EL (cell line): Measurements from ENCODE around the gene OOSP2.
"Not testable (repeated sequence)": the region's sequence is repeated elsewhere in the genome, so short reads cannot be mapped to it uniquely, and the experiment has no call there.

ENCODE experiments used
- DNase-seq: peaks from one replicate; pipeline ENCODE4 v3.0.0-alpha.2; 2016

The OOSP2 gene, protein sequence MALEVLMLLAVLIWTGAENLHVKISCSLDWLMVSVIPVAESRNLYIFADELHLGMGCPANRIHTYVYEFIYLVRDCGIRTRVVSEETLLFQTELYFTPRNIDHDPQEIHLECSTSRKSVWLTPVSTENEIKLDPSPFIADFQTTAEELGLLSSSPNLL

DNA sequence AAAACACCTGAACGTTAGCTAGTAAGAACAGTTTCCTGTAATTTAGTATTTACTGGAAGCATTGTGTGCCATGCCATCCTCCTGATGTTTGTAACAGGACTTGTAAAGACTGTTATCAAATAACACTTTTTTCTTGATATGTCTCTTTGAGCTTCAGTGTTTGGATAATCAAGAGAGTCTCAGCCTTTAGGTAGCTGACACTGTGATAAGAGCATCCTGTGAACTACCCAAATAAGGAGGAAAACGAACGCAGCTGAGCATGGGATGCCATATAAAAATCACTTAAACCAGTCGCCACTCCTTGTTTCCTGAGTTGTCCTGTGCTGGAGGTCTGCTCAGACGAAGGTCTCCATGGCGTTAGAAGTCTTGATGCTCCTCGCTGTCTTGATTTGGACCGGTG is at the start of gene OOSP2:
TSS of gene OOSP2 (plus strand) at position 301 of the 400 bp plus-strand sequence. CDS start at position 352, 51 bp downstream.
- no peak for DNase-seq

DNA sequence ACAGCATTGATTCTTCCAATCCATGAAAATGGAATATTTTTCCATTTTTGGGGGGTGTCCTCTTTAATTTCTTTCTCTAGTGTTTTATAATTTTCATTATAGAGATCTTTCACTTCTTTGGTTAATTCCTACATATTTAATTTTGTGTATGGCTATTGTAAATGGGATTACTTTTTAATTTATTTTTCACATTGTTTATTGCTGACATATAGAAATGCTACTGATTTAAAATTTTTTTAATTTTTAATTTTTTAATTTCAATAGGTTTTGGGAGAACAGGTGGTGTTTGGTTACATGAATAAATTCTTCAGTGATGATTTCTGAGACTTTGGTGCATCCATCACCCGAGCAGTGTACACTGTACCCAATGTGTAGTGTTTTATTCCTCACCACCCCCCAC is 49.8 kb upstream of the OOSP2 start:
- DNase-seq, result no peak

DNA sequence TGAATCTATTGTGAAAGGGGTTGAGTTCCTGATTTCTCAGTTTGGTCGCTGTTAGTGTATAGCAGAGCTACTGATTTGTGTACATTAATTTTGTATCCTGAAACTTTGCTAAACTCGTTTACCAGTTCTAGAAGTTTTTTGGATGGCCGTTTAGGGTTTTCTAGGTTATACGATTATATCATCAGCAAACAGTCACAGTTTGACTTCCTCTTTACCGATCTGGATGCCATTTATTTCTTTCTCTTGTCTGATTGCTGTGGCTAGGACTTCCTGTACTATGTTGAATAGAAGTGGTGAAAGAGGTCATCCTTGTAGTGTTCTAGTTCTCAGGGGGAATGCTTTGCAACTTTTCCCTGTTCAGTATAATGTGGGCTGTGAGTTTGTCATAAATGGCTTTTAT is 47.8 kb upstream of the OOSP2 start:
- no peak for DNase-seq

DNA sequence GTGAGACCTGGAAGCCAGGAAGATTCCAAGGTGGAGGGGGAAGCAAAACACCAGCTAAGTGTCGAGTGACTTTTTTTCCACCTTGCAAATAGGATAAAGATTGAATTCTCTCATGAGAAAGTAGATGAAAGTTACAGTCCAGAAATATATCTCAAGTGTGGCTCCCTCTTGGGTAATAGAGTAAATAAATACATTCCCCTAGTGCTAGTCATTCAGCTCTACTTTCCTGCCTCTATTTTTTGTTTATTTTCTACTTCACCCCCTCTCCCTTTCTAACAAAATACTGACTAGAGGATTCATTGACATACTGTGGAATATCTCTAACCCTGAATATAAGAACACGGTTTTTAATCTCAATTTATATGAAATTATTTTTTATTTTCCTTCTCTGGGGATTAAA is 42.4 kb upstream of the OOSP2 start:
- DNase-seq, result no peak

DNA sequence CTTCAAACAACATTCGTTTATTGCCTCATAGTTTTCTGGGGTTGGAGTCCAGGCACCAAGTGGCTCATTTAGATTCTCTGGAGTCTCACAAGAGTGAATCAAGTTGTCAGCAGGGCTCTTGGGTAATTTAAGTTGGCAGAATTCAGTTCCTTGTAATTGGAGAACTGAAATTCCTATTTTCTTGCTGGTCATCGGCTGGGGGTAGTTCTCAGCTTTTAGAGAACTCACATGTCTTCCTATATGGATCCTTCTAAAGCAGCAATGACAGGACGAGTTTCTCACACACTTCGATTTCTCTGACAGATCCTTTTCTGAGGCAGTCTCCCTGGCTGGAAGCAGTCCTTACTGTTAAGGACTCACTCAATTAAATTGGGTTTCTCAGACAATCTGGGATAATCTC is 40.5 kb upstream of the OOSP2 start:
- DNase-seq, result no peak

DNA sequence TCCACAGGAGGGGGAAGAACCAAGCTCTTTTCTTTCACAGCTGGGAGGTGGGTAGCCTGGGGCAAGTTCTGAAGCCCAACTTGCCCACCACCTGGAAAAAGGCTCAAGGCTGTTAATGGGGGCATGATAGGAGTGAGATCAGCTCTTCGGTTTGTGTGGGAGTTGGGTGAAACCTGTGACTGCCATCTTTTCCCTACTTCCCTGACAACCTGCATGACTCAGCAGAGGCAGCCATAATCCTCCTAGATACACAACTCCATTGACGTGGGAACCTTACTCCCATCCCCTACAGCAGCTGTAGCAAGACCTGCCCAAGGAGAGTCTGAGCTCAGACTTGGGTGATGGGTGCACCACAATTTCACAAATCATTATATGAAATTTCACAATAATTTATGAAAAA is 36.5 kb upstream of the OOSP2 start:
- DNase-seq, result no peak

DNA sequence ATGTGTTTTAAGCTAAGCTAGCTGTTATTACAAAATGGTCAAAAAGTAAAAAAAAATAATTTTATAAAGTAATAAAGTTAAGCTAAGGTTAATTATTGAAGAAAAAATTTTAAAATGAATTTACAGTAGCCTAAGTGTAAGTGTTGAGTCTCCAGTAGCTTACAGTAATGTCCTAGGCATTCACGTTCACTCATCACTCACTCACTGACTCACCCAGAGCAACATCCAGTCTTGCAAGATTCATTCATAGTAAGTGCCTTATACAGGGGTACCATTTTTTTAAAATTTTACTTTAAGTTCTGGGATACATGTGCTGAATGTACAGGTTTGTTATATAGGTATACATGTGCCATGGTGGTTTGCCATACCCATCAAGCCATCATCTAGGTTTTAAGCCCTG is 34.8 kb upstream of the OOSP2 start:
- DNase-seq, result peak; percentile 13

DNA sequence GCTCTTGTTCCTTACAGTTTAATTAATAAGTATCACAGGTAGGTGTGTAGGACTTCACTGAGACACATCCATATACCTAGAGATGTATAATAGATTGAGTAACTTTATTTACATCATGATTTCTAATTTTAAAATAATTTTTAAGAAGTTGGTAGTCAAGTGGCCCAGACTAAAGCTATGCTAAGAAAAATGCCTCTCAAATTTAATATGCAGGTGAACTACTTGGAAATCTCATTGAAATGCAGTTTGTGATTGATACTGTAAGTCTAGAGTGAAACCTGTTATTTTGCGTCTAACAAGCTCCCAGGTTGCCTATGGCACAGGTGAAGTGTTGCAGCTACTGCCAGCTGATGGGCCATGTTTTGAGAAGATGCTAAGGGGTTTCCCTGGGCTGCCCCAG is 23.3 kb upstream of the OOSP2 start, which contains the start of gene OOSP4B:
TSS of gene OOSP4B (plus strand) at position 301 of the 400 bp plus-strand sequence.
- no peak for DNase-seq

DNA sequence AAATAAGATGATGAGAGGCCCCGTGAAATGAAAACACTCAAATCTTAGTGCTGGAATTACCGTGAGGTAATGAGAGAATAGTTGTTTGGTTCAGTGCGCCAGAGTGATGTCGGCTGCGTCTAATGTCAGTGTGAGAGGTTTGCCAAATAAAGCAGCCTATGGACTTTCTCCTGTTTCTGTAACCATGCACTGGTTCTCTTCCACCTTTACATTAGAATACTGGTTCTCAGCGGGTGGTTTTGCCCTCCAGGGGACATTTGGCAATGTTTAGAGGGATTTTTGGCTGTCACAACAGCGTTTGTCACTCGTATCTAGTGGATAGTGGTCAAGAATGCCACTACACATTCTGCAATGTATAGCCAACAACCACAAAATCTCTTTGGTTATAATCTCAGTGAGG is 22.2 kb upstream of the OOSP2 start:
- no peak for DNase-seq

DNA sequence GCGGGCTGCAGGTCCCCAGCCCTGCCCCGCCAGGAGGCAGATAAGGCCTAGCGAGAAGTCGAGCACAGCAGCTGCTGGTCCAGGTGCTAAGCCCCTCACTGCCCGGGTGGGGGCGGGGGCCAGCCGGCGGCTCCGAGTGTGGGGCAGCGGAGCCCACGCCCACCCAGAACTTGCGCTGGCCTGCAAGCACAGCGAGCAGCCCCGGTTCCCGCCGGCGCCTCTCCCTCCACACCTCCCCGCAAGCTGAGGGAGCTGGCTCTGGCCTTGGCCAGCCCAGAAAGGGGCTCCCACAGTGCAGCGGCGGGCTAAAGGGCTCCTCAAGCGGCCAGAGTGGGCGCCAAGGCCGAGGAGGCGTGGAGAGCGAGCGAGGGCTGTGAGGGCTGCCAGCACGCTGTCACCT is 19.8 kb upstream of the OOSP2 start:
- not testable (repeated sequence) for DNase-seq

DNA sequence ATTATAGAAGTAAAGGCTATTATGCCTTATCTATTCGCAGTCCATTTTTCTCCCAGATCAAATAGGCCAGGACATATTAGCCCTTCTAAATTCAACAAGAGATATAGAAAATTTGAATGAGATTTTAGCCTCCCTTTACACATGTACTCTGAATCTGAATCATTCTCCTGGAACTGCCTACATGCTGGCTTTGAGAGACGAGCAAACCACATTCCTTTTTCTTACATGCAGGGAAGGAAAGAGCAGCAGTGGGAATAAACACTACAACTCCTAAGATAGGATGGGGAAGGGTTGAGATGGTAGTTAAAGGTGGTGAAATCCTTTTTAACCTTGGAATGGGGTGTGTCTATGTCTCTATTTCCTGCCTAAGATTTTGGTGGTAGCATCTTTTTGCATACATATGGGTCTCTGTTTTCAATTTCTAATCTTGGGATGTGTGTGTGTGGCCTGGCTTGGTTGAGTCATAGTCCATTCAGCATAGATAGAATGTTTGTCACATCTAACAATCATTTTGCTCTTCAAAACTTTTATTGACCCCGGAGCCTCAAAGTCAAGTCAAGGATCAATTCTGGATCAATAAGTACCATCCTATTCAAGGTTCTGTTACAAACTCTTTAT is 11.1 kb upstream of the OOSP2 start:
- peak; percentile 0 for DNase-seq

DNA sequence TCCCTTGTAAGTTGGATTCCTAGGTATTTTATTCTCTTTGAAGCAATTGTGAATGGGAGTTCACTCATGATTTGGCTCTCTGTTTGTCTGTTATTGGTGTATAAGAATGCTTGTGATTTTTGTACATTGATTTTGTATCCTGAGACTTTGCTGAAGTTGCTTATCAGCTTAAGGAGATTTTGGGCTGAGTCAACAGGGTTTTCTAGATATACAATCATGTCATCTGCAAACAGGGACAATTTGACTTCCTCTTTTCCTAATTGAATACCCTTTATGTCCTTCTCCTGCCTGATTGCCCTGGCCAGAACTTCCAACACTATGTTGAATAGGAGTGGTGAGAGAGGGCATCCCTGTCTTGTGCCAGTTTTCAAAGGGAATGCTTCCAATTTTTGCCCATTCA is 10.2 kb downstream of the OOSP2 start:
- not testable (repeated sequence) for DNase-seq

DNA sequence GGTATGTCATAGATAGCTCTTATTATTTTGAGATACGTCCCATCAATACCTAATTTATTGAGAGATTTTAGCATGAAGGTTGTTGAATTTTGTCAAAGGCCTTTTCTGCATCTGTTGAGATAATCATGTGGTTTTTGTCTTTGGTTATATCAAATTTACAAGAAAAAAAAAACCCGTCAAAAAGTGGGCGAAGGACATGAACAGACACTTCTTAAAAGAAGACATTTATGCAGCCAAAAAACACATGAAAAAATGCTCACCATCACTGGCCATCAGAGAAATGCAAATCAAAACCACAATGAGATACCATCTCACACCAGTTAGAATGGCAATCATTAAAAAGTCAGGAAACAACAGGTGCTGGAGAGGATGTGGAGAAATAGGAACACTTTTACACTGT is 10.6 kb downstream of the OOSP2 start:
- DNase-seq, result not testable (repeated sequence)

DNA sequence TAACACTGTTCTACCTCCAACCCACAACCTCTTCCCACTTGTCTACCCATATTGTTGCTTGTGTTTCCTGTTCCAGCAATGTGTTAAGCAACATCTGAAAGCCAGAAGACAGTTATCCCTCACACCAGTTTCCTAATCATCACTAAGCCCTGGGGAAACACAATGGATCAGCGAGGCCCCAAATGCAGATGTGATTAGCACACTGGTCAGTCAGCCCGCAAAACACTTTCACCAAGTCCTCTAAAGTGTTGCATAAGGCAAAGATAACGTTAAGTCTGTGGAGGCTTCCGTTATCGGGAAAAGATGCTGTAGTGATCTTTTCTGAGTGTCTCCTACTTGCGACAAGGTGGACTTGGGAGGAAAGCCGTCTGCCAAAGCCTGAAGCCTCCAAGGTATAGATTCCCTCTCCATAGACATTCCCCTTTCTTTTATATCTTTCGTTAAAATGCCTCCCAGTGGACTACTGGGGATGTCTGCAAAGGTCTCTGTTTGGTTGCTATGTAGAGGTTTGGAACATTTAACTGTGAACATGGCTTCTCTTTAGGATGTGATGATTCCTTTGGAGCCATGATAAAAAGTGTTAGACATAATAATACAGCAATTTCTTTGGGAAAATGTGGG is 16.2 kb downstream of the OOSP2 start, which contains the start of gene MS4A3:
TSS of gene MS4A3 (plus strand) at position 317 of the 621 bp plus-strand sequence. CDS start 4,496 bp downstream, outside the sequence.
- DNase-seq, result no peak

DNA sequence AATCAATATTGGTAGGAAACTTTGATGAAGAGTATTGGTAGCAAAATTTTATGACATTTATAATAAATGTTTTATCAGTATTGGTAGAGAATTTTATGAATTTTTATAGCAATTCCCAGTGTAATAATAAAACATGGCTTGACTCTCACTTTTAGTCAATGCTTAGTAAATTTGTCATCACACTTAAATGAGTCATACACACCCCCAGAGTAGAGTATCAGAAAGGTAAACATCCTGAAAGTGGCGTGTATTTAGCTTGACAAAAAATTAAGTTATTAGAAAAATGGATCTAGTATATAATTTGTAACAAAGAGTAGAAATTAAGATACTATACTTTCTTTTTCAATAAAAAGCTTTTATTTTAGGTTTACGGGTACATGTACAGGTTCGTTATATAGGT is 18.8 kb downstream of the OOSP2 start:
- DNase-seq, result no peak

DNA sequence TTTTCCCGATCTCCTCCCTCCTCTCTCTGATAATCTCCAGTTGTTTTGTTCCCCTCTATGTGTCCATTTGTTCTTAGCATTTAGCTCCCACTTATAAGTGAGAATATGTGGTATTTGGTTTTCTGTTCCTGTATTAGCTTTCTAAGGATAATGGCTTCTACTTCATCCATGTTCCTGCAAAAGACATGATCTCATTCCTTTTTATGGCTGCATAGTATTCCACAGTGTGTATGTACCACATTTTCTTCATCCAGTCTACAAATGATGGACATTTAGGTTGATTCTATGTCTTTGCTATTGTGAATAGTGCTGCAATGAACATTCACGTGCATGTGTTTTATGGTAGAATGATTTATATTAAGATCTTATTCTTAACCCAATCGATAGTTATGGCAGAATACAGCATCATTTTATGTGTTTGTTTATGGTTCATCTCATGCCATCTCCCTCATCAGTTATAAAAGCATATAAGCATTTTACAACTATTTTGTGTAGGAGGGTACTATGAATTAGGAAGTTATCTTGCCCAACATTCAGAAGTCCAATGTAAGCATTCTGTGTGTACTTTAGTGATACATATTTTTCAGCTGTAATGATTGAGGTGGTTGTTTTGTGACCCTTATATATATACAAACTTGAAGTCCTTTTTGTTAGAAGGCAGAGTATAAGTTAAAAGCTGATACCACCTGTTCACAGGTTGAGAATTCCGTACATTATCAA is 19.5 kb downstream of the OOSP2 start:
- no peak for DNase-seq

DNA sequence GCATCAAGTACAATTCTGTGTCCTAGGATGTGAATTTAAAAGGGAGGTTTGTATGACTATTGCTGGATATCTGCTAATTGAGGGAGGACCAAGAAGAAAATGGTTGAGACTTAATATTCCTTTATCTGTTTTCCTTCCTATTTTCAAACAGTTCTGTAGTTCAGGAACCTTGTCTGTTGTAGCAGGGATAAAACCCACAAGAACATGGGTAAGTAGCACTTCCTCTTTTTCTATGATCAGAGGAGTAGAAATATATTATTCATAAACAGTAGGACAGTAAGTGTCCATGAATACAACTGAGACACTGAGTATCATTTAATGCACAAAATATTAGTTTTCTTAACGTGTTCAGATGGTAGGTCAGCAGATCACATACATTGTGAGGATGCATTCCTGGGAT is 23.9 kb downstream of the OOSP2 start:
- no peak for DNase-seq

DNA sequence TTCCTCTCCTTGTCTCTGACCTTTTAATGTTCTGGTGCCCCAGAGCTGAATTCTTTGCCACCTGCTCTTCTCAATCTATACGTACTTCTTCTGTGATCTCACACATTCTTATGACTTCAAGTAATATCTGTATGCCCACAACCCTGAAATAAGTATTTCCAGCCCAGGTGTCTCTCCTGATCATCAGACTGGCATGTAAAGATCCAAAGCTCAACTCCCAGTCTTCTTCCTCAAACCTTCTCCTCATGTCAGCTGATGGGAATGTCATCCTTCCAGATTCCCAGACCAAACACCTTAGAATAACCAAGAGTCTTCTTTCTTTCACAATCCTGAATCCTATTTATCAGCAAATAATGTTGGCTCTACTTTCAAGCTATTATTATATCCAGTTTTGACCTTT is 25.6 kb downstream of the OOSP2 start:
- no peak for DNase-seq

DNA sequence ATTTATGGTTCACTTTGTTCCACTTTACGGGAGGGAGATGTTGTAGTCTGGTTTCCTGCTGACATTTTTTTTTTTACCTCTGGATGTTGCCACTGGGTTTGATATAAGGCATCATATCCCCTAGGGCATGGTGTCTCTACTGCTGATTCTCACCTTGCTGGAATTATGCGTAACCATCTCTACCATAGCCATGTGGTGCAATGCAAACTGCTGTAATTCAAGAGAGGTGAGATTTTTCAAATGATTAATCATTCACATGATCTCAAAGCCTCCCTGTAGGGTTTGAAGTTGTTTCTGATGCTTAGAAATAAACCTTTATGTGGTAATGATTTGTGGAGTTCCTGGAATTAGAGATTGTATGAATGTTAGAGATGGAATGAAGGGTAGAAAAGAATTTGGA is 29.2 kb downstream of the OOSP2 start:
- no peak for DNase-seq

DNA sequence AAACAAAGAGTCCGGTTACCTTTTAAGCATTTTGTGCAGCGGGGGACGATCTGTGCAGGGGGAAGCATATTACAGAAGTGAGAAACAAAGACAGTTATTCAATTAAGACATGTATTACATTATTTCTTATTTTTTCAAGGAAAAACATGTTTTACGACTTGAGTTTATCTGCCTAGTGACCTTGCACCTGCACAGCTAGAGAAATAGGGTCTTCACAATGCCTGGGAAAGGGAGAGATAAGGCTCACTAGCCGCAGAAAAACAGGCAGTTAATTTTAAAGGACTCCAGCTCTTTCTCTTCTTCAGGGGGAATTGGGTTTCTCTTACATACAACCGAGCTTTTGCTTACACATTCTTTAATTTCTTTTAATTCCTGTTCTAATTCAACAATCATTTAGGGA is 31.4 kb downstream of the OOSP2 start:
- DNase-seq, result not testable (repeated sequence)

DNA sequence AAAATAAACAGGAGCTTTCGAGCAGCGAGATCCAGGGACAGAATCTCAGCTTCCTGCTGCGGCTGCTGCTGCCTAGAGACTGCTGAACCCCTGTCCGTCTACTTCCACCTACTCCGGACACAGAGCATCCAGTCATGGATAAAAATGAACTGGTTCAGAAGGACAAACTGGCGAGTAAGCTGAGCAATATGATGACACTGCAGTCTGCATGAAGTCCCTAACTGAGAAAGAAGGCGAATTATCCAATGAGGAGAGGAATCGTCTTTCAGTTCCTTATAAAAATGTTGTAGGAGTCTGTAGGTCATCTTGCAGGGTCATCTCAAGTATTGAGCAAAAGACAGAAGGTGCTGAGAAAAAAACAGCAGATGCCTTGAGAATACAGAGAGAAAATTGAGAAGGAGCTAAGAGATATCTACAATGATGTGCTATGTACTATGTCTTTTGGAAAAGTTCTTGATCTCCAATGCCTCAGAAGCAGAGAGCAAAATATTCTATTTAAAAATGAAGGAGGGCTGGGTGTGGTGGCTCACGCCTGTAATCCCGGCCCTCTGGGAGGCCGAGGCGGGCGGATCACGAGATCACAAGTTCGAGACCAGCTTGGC is 37.1 kb downstream of the OOSP2 start:
- no peak for DNase-seq

DNA sequence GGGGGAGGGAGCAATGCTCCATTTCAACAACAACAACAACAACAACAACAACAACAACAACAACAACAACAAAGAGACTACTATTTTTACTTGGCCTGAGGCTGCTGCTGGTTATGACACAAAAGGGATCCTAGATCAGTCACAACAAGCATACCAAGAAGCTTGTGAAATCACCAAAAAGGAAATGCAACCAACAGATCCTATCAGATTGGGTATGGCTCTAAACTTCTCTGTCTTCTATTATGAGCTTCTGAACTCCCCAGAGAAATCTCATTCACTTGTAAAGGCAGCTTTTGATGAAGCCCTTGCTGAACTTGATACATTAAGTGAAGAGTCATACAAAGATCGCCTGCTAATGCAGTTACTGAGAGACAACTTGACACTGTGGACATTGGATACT is 37.8 kb downstream of the OOSP2 start:
- DNase-seq, result no peak

DNA sequence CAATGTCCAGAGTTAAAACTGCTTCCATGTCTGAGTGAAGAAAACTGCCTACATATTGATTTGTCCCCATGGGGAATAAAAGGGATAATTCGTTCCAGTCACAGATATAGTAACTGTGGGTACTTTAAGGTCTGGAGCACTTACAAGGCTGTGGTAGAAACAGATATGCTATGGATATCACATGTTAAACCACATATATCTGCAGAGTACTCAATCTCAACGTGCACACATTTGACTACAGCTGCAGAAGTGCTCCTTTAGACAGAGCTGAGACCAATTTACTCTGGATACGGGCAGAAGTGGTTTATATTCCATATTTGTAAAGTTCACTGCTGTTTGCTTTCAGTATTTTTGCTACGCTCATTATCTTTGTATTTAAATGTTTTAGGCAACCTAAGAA is 38.5 kb downstream of the OOSP2 start:
- DNase-seq, result no peak
